H1 (cell line): ENCODE measurements around the gene MRPS15. TPM values are rescaled to one million over a fixed set of nuclear protein-coding genes. Genes with fewer than 3 reads are reported as not detected.

ENCODE experiments used
- polyA plus RNA-seq, 7 experiments: library from polyadenylated mRNA; depleted of rRNA in 3 of 7; stranded (reverse) in 5 of 7; unstranded in 2 of 7; fragments of >200 nt in 5 of 7; fragments of 200-250 nt in 2 of 7; gene quantifications; 1 replicate in 5 of 7; 2 replicates in 1 of 7; 4 replicates in 1 of 7; pipeline versions ENCODE4 v1.2.1 to v1.2.3, GENCODE V29; 2011 to 2013; ENCODE audit warnings: missing spikeins in 2 of 7, mixed read lengths in 2 of 7
- small RNA-seq: library from polyadenylated mRNA; stranded (forward); fragments of <200 nt; extraction: miRNeasy Mini kit (QIAGEN cat#:217004); gene quantifications from one replicate; pipeline ENCODE3, GENCODE V24; 2013; ENCODE audit not compliant: insufficient read depth
- total RNA-seq: library from RNA; stranded (reverse); fragmentation: NEBNext Ultra II Directional; extraction: Animal tissue kit (Norgen Biotek cat#: 25700); gene quantifications from 2 replicates; pipeline ENCODE4 v1.2.1, GENCODE V29; 2021

The MRPS15 gene
- total and polyA plus RNA-seq, 2 of the 8 experiments (the other 6 are each of a cell fraction or from before 2014, with no cell fraction given), result 53.6 to 129 TPM

Small RNA genes within 50 kb of the gene (small RNA-seq; reads per million reads assigned to genes)
- gene SNORA63C, result not detected

Other genes starting within 250 kb of the MRPS15 start
- 183 TPM in 2 replicates for gene THRAP3, start 239.9 kb downstream of the MRPS15 start, total RNA-seq
- gene THRAP3, start 239.9 kb downstream of the MRPS15 start, polyA plus RNA-seq (2011; rRNA removed), result 36.0 and 40.2 TPM in 2 replicates
- gene SH3D21, start 158.0 kb downstream of the MRPS15 start, total RNA-seq, result 8.6 and 9.8 TPM in 2 replicates
- 3.4 and 5.1 TPM in 2 replicates for gene SH3D21, start 158.0 kb downstream of the MRPS15 start, polyA plus RNA-seq (2011; rRNA removed)
- 10.0 and 10.3 TPM in 2 replicates for gene EVA1B, start 140.7 kb downstream of the MRPS15 start, total RNA-seq
- gene EVA1B, start 140.7 kb downstream of the MRPS15 start, polyA plus RNA-seq (2011; rRNA removed), result 19.9 and 23.8 TPM in 2 replicates
- 25.3 and 28.6 TPM in 2 replicates for gene STK40, start 78.5 kb downstream of the MRPS15 start, total RNA-seq
- 13.6 and 18.4 TPM in 2 replicates for gene STK40, start 78.5 kb downstream of the MRPS15 start, polyA plus RNA-seq (2011; rRNA removed)
- gene LSM10, start 66.5 kb downstream of the MRPS15 start, total RNA-seq, result 59.1 and 59.5 TPM in 2 replicates
- 127 and 140 TPM in 2 replicates for gene LSM10, start 66.5 kb downstream of the MRPS15 start, polyA plus RNA-seq (2011; rRNA removed)
- 1.4 and 1.8 TPM in 2 replicates for gene OSCP1, start 13.9 kb downstream of the MRPS15 start, total RNA-seq
- 3.2 and 3.3 TPM in 2 replicates for gene OSCP1, start 13.9 kb downstream of the MRPS15 start, polyA plus RNA-seq (2011; rRNA removed)
- gene CSF3R, start 18.5 kb upstream of the MRPS15 start, total RNA-seq, result not detected in 2 replicates
- not detected in 2 replicates for gene CSF3R, start 18.5 kb upstream of the MRPS15 start, polyA plus RNA-seq (2011; rRNA removed)